ENCODE data around the gene F12.

DNA sequence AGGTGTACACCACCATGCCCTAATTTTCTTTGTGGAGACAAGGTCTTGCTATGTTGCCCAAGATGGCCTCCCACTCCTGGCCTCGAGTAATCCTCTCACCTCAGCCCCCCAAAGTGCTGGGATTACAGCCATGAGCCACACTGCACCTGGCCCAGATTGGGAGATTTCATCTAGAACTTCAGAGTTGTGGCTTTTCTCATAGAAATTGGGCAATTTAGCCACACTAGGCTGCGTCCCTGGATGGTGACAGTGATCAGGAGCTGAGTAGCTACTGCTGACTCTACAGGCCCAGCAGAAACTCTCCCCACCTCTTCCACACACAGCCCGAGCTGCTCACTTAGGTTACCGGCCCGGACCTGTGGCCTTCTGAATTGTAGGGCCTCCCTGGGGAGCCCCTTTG lies 16.6 kb downstream of the F12 start:
- no peak for TF ChIP-seq POLR2A (IDR thresholded peaks at IDR 0.05; ENCODE audit: borderline replicate concordance, extremely low read depth, insufficient read depth, insufficient read length)
- no peak for TF ChIP-seq EZH2phosphoT487 (IDR thresholded peaks at IDR 0.05; ENCODE audit: borderline replicate concordance)
- TF ChIP-seq, protein P1, sequence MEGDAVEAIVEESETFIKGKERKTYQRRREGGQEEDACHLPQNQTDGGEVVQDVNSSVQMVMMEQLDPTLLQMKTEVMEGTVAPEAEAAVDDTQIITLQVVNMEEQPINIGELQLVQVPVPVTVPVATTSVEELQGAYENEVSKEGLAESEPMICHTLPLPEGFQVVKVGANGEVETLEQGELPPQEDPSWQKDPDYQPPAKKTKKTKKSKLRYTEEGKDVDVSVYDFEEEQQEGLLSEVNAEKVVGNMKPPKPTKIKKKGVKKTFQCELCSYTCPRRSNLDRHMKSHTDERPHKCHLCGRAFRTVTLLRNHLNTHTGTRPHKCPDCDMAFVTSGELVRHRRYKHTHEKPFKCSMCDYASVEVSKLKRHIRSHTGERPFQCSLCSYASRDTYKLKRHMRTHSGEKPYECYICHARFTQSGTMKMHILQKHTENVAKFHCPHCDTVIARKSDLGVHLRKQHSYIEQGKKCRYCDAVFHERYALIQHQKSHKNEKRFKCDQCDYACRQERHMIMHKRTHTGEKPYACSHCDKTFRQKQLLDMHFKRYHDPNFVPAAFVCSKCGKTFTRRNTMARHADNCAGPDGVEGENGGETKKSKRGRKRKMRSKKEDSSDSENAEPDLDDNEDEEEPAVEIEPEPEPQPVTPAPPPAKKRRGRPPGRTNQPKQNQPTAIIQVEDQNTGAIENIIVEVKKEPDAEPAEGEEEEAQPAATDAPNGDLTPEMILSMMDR (IDR thresholded peaks at IDR 0.05 in 2 of 3, conservative IDR thresholded peaks at IDR 0.05 in 1 of 3; ENCODE audit: borderline replicate concordance in 1 of 3, insufficient read depth in 1 of 3, low read depth in 2 of 3, low read length in 2 of 3): no peak
- no peak for TF ChIP-seq POLR2AphosphoS5 (IDR thresholded peaks at IDR 0.05; ENCODE audit: low read depth, low read length)
- no peak for TF ChIP-seq ZNF274 (IDR thresholded peaks at IDR 0.05; ENCODE audit: low read depth, low read length)
- no peak for TF ChIP-seq EZH2 (IDR thresholded peaks at IDR 0.05)
- no peak for TF ChIP-seq ELF1 (IDR thresholded peaks at IDR 0.05; ENCODE audit: borderline replicate concordance, low read depth)
- TF ChIP-seq YY1 (IDR thresholded peaks at IDR 0.05; ENCODE audit: extremely low read depth, insufficient replicate concordance, low read depth, low read length): no peak
- TF ChIP-seq SIN3A (IDR thresholded peaks at IDR 0.05; ENCODE audit: low read depth): no peak
- TF ChIP-seq, protein P2, sequence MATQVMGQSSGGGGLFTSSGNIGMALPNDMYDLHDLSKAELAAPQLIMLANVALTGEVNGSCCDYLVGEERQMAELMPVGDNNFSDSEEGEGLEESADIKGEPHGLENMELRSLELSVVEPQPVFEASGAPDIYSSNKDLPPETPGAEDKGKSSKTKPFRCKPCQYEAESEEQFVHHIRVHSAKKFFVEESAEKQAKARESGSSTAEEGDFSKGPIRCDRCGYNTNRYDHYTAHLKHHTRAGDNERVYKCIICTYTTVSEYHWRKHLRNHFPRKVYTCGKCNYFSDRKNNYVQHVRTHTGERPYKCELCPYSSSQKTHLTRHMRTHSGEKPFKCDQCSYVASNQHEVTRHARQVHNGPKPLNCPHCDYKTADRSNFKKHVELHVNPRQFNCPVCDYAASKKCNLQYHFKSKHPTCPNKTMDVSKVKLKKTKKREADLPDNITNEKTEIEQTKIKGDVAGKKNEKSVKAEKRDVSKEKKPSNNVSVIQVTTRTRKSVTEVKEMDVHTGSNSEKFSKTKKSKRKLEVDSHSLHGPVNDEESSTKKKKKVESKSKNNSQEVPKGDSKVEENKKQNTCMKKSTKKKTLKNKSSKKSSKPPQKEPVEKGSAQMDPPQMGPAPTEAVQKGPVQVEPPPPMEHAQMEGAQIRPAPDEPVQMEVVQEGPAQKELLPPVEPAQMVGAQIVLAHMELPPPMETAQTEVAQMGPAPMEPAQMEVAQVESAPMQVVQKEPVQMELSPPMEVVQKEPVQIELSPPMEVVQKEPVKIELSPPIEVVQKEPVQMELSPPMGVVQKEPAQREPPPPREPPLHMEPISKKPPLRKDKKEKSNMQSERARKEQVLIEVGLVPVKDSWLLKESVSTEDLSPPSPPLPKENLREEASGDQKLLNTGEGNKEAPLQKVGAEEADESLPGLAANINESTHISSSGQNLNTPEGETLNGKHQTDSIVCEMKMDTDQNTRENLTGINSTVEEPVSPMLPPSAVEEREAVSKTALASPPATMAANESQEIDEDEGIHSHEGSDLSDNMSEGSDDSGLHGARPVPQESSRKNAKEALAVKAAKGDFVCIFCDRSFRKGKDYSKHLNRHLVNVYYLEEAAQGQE (IDR thresholded peaks at IDR 0.05; ENCODE audit: low read depth): no peak
- TF ChIP-seq RAD21 (IDR thresholded peaks at IDR 0.05; ENCODE audit: low read depth): no peak
